ENCODE data around the gene TLR10. TPM values are rescaled to one million over a fixed set of nuclear protein-coding genes. Genes with fewer than 3 reads are reported as not detected.
A peak's percentile ranks its signal among the peaks of the same experiment; 100 is the strongest.

The TLR10 gene, protein sequence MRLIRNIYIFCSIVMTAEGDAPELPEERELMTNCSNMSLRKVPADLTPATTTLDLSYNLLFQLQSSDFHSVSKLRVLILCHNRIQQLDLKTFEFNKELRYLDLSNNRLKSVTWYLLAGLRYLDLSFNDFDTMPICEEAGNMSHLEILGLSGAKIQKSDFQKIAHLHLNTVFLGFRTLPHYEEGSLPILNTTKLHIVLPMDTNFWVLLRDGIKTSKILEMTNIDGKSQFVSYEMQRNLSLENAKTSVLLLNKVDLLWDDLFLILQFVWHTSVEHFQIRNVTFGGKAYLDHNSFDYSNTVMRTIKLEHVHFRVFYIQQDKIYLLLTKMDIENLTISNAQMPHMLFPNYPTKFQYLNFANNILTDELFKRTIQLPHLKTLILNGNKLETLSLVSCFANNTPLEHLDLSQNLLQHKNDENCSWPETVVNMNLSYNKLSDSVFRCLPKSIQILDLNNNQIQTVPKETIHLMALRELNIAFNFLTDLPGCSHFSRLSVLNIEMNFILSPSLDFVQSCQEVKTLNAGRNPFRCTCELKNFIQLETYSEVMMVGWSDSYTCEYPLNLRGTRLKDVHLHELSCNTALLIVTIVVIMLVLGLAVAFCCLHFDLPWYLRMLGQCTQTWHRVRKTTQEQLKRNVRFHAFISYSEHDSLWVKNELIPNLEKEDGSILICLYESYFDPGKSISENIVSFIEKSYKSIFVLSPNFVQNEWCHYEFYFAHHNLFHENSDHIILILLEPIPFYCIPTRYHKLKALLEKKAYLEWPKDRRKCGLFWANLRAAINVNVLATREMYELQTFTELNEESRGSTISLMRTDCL
- total RNA-seq = not detected in 2 replicates
- polyA plus RNA-seq = not detected in 2 replicates
- not detected in 2 replicates for polyA plus RNA-seq (2011; cell fraction: cytosol; rRNA removed)
- polyA plus RNA-seq (2011; cell fraction: nucleus; rRNA removed) = not detected in 2 replicates
- not detected in 2 replicates for polyA plus RNA-seq (2012)
- not detected in 2 replicates for polyA minus RNA-seq
- not detected for polyA minus RNA-seq (2011; cell fraction: cytosol; rRNA and poly(A)+ RNA removed)
- polyA minus RNA-seq (2011; cell fraction: nucleus; rRNA and poly(A)+ RNA removed) = not detected in 2 replicates
- not detected for Bru-seq, nascent RNA
- percentile 14 among the genes with signal in this experiment for BruChase-seq, experiment 1, labeled RNA remaining after a 6-hour chase
- BruChase-seq, experiment 2, labeled RNA remaining after a 2-hour chase = percentile 12 among the genes with signal in this experiment
- long read RNA-seq = 0 reads

DNA sequence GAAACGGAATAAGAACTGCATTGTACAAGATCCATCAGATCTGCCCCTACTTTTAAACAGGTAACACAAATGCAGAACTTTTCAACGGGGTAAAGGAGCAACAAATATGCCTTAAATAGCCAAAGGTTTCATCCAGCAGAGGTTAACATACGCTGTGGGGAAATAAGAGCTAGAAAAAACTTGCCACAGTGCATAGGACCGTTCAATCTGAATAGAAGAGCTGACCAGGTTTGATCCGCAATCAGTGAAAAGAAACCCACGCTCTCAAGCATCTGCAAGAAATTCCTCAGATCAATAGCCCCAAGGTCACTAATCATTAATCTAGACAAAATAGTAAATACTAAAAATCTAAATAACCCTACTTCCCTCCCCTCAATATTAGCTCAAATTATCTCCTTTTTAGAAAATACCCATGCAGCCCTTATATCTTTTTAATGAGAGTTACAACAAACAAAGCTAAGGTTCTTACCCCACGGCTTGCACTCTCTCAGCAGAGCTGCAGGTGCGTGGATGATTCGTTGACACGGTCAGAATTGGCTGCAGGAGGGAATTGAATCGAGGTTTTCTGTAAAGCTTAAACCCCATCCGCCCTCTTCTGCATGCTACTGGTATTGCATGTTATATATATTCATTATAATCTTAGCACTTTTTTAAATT, at the start of gene TLR10:
Gene TLR10 (minus strand): TSS at position 539 of the 657 bp plus-strand sequence. CDS start 7,400 bp downstream, outside the sequence.
- Histone ChIP-seq H3K9ac (replicated peaks; ENCODE audit: extremely low read depth, insufficient read depth, low read length) (no peak within 1 kb of the TSS), H3K36me3 (ENCODE audit: control insufficient read depth in 2 of 2, extremely low read depth in 1 of 2, insufficient read depth in 2 of 2, low read length in 2 of 2) (no peaks in the 10 kb centered on the region), H3K9me1 (replicated peaks; ENCODE audit: control insufficient read depth, extremely low read depth, insufficient read depth, low read length) (no peaks in the 10 kb centered on the region), H3K4me1 (ENCODE audit: control insufficient read depth, extremely low read depth, insufficient read depth, low read length) (no peaks in the 10 kb centered on the region), H4K20me1 (replicated peaks; ENCODE audit: control insufficient read depth, extremely low read depth, insufficient read depth, low read length) (no peaks in the 10 kb centered on the region), H3K27ac (ENCODE audit: insufficient read depth, low read depth, low read length) (no peak within 1 kb of the TSS), H3K79me2 (ENCODE audit: control insufficient read depth, insufficient read depth, low read length) (no peaks in the 10 kb centered on the region), H3K4me3 (replicated peaks in 1 of 3; ENCODE audit: insufficient read depth in 1 of 3, low read depth in 1 of 3, low read length in 3 of 3) (no peak within 1 kb of the TSS), H3K27me3 (ENCODE audit: control insufficient read depth in 2 of 2, insufficient read depth in 2 of 2, low read length in 2 of 2) (peaks cover 0 to 2% of the 10 kb centered on the region in 2 experiments), H2AFZ (ENCODE audit: low read depth, low read length) (no peak within 1 kb of the TSS), H3K4me2 (ENCODE audit: insufficient read depth, low read length) (no peak within 1 kb of the TSS), H3K9me3 (replicated peaks; ENCODE audit: control insufficient read depth, insufficient read depth, low read length) (no peaks in the 10 kb centered on the region)
- FAIRE-seq (peak; percentile 15), DNase-seq (ENCODE audit: low read depth, low spot score) (peak; percentile 56)
- ChIA-PET POLR2A (no interaction called here), CTCF (interaction anchor here (0.6 to 4.6 kb wide), 37 partner anchors 9 to 747 kb away, joined by 3 to 89 read pairs (median 4); partner anchors contain the start of gene TLR1)
- dilution Hi-C loops (cut with MboI; ENCODE audit: extremely low pct_ligation_motif_present, low sequenced_read_pairs) = no loop called here
- intact Hi-C loops (cut with micrococcal nuclease) = loop anchor here (2.0 kb wide), 2 partner anchors 604 to 720 kb away; no protein-coding TSS in a partner anchor
- no TSS peak for BruUV-seq (replicated peaks)
- TF ChIP-seq JUN (IDR thresholded peaks at IDR 0.05; ENCODE audit: borderline replicate concordance, insufficient read depth, insufficient read length, low read depth) = no peak
- TF ChIP-seq POLR2AphosphoS5 (IDR thresholded peaks at IDR 0.05; ENCODE audit: insufficient read depth, low read depth, low read length) = no peak
- TF ChIP-seq, protein P1, sequence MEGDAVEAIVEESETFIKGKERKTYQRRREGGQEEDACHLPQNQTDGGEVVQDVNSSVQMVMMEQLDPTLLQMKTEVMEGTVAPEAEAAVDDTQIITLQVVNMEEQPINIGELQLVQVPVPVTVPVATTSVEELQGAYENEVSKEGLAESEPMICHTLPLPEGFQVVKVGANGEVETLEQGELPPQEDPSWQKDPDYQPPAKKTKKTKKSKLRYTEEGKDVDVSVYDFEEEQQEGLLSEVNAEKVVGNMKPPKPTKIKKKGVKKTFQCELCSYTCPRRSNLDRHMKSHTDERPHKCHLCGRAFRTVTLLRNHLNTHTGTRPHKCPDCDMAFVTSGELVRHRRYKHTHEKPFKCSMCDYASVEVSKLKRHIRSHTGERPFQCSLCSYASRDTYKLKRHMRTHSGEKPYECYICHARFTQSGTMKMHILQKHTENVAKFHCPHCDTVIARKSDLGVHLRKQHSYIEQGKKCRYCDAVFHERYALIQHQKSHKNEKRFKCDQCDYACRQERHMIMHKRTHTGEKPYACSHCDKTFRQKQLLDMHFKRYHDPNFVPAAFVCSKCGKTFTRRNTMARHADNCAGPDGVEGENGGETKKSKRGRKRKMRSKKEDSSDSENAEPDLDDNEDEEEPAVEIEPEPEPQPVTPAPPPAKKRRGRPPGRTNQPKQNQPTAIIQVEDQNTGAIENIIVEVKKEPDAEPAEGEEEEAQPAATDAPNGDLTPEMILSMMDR (IDR thresholded peaks at IDR 0.05; ENCODE audit: extremely low read depth in 1 of 2, insufficient read depth in 1 of 2, low read depth in 1 of 2, low read length in 2 of 2) = peak; percentile 38 to 55

Data from endothelial cell of umbilical vein (primary cell).